Measurements from ENCODE around the gene TERB2. TPM values are rescaled to one million over a fixed set of nuclear protein-coding genes. Genes with fewer than 3 reads are reported as not detected.
"Not testable (repeated sequence)": the region's sequence is repeated elsewhere in the genome, so short reads cannot be mapped to it uniquely, and the experiment has no call there.

The TERB2 gene
- total RNA-seq, 1 donor from 2014 or later: not detected

DNA sequence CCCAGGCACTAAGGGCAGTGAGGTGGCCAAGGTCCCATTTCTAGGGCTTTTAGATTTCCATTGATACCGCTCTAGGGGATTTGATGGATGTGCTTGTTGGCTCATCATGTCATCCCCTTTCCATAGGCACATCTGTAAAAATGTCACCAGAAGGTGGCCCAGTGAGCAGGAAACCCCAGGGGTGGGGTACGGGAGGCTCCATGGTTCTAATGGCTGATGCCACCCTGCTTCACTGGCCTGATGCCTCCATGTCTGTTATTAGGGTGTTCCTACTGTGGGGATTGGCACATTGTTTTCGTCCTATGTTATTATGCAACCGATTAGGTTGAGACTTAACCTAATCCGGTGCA lies 32.4 kb downstream of the TERB2 start:
- intact Hi-C loops (cut with DNase I); ATAC-seq; DNase-seq (ENCODE audit: missing footprints): not testable (repeated sequence)

DNA sequence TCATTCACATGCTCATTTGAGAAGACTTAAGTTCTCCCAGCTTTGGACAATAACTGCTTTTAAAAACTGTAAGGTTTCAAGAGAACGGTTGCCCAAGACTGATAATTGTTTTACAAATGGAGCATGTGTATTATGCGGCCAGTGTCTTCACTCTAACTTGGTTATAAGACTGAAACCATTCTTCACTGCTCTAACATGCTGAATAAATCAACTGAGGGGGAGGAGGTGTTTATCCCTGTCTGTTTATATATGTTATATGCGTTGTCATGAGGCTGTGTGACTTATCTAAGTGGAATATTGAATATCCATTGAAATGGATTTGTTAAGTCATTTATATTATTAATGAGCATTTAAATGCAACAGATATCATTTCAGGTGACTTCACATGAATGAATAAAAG lies 41.1 kb downstream of the TERB2 start:
- ATAC-seq; DNase-seq (ENCODE audit: missing footprints); intact Hi-C loops (cut with DNase I): not testable (repeated sequence)

DNA sequence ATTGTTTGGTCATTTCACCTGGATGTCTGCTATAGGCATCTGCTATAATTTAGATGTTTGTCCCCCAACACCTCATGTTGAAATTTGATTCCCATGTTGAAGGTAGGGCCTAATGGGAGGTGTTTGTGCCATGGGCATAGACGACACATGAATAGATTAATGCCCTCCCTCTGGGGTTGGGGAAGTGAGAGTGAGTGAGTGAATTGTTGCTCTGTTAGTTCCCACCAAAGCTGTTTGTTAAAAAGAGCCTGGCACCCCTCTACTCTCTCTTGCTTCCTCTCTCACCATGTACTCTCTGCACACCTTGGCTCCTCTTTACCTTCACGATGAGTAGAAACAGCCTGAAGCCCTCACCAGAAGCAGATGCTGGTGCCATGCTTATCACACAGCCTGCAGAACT lies 42.6 kb downstream of the TERB2 start:
- no peak for DNase-seq (ENCODE audit: missing footprints)
- intact Hi-C loops (cut with DNase I): no loop called here
- no peak for ATAC-seq

DNA sequence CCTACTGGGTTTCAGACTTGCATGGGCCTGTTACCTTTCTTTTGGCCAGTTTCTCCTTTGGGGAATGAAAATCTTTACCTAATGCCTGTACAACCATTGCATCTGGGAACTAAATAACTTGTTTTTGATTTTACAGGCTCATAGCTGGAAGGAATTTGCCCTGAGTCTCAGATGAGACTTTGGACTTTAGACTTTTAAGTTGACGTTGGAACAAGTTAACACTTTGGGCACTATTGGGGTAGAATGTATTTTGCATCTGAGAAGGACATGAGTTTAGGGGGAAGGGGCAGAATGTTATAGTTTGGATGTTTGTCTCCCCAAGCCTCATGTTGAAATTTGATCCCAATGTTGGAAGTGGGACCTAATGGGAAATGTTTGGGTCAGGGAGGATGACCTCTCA lies 44.7 kb downstream of the TERB2 start:
- ATAC-seq; DNase-seq (ENCODE audit: missing footprints); intact Hi-C loops (cut with DNase I): not testable (repeated sequence)

DNA sequence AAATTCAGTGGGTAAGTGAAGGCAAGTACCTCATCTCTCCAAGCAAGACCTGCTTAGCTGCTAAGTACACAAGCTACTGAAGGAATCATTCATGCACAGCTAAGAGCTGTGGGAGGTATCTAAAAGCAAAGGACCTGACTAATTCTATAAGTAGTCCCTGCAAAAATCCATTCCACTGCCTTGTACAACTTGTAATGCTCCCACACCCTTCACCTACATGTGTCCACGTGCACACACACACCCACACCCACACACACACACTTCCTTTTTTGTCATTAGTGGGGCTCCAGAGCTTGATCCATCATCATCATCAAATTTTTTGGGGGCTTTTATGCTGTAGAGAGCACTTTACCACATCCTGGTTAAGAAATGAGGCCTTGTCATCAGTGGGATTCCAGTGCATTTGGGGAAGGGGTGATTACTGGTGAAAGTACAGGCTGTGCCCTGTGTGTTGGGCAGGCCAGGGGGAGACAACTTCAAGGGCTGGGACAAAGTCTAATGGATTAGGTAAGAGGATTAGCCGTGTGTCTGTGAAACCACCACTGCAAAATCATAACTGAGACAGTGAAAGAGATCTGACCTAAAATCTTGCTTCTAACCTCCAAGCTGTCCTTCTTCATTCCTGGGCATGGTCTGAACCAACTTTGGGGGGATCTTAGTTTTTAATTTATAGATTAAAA lies 47.4 kb downstream of the TERB2 start:
- ATAC-seq; DNase-seq (ENCODE audit: missing footprints); intact Hi-C loops (cut with DNase I): not testable (repeated sequence)

DNA sequence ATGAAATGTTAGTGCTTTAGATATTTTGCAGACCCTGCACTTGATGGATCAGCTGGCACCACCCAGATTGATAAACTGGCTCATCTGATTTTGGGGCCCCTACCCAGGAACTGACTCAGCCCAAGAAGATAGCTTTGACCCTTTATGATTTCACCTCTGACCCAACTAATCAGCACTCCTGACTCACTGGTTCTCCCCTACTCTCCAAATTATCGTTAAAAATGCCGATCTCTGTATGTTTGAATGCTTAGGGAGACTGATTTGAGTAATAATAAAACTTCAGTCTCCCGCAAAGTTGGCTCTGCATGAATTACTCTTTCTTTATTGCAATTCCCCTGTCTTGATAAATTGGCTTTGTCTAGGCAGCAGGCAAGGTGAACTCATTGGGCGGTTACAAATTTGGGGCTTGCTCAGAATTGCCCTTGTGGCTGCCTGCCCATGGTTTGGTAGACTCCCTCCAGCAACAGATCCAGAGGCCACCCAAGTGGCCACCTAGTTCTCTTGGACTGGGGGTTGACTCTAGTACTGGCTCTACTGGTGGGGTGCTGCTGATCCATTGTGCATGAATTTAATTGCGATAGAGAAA lies 48.2 kb downstream of the TERB2 start:
- intact Hi-C loops (cut with DNase I); ATAC-seq; DNase-seq (ENCODE audit: missing footprints): not testable (repeated sequence)

DNA sequence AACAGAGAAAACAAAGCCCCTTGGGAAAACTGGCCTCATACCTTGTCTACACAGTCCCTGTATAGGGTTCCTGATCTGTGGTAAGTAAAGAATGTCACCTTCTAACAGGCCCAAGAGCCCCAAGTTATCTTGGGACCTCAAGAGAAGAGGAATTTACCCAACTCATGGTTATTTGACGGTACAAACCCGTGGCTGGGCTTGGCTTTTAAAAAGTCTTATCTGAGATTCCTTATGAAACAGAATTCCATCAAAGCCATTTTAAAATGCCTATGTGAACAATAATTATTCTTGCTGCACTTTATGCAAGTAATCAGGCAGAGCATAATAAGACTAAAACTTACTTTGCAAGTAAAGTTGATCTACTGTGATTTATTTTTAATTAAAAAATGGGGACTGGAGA lies 52.6 kb downstream of the TERB2 start:
- ATAC-seq: no peak
- intact Hi-C loops (cut with DNase I): no loop called here
- DNase-seq (ENCODE audit: missing footprints): no peak

DNA sequence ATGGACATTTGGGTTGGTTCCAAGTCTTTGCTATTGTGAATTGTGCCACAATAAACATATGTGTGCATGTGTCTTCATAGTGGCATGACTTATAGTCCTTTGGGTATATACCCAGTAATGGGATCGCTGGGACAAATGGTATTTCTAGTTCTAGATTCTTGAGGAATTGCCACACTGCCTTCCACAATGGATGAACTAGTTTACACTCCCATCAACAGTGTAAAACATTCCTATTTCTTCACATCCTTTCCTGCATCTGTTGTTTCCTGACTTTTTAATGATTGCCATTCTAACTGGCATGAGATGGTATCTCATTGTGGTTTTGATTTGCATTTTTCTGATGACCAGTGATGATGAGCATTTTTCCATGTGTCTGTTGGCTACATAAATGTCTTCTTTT lies 58.6 kb downstream of the TERB2 start:
- DNase-seq (ENCODE audit: missing footprints); intact Hi-C loops (cut with DNase I); ATAC-seq: not testable (repeated sequence)

DNA sequence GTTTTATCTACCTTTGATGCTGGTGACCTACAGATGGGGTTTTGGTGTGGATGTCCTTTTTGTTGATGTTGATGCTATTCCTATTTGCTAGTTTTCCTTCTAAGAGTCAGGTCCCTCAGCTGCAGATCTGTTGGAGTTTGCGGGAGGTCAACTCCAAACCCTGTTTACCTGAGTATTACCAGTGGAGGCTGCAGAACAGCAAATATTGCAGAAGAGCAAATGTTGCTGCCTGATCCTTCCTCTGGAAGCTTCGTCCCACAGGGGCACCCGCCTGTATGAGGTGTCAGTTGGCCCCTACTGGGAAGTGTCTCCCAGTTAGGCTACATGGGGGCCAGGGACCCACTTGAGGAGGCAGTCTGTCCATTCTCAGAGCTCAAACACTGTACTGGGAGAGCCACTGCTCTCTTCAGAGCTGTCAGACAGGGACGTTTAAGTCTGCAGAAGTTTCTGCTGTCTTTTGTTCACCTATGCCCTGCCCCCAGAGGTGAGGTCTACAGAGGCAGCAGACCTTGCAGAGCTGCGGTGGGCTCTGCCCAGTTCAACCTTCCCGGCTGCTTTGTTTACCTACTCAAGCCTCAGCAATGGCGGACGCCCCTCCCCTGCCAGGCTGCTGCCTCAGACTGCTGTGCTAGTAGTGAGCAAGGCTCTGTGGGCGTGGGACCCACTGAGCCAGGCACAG lies 63.9 kb downstream of the TERB2 start:
- intact Hi-C loops (cut with DNase I); ATAC-seq; DNase-seq (ENCODE audit: missing footprints): not testable (repeated sequence)

DNA sequence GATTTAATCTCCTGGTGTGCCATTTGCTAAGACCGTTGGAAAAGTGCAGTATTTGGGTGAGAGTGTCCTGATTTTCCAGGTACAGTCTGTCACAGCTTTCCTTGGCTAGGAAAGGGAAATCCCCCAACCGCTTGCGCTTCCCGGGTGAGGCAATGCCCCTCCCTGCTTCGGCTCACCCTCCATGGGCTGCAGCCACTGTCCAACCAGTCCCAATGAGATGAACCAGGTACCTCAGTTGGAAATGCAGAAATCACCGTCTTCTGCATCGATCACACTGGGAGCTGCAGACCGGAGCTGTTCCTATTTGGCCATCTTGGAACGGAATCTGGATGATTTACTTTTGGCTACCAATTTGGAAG lies 64.4 kb downstream of the TERB2 start:
- DNase-seq (ENCODE audit: missing footprints); intact Hi-C loops (cut with DNase I); ATAC-seq: not testable (repeated sequence)

DNA sequence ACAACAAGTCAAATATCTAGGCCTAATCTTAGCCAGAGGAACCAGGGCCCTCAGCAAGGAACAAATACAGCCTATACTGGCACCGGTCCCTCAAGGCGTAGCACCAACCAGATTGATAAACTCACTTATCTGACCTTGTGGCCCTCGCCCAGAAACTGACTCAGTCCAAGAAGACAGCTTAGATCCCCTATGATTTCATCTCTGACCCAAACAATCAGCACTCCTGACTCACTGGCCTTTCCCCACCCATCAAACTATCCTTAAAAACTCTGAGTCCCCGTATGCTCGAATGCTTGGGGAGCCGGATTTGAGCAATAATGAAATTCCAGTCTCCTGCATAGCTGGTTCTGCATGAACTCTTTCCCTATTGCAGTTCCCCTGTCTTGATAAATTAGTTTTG lies 64.9 kb downstream of the TERB2 start:
- DNase-seq (ENCODE audit: missing footprints) (no peak), ATAC-seq (no peak)
- intact Hi-C loops (cut with DNase I): no loop called here

DNA sequence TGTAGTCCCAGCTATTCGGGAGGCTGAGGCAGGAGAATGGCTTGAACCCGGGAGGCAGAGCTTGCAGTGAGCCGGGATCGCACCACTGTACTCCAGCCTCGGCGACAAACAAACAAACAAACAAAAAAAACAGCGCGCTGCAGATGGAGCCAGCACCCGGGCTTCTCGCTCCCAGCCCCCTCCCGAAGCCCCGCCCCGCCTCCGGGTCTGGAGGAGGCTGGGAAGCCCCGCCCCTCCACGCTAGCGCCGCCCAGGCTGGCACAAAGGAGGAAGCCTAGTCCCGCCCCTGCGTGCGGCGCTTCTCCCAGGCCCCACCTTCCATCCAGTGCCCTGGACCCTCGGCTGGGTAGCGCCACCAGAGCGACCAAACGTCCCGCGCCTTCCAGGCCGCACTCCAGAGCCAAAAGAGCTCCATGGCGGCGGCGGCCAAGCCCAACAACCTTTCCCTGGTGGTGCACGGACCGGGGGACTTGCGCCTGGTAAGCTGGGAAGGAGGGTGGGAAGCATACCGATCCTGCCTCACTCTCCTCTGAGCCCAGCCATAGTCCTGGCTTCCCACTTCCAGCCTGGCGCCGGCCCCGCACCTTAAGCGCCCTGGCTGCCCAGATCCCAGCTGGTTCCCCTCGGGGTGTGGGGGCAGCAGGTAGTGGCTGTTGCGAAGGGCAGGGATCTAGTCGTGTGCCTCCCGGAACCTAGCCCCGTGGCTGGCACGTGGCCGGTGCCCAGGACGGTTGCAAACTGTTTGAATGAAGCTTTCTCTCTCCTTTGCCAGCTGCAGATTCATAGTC lies 66.6 kb downstream of the TERB2 start, which contains the start of gene SORD:
Gene SORD, plus strand, starts transcription at position 325 of the 788 bp plus-strand sequence. Its CDS starts 89 bp downstream, at position 414.
- intact Hi-C loops (cut with DNase I): no loop called here
- peak; percentile 98 for DNase-seq (ENCODE audit: missing footprints)
- peak; percentile 100 for ATAC-seq

DNA sequence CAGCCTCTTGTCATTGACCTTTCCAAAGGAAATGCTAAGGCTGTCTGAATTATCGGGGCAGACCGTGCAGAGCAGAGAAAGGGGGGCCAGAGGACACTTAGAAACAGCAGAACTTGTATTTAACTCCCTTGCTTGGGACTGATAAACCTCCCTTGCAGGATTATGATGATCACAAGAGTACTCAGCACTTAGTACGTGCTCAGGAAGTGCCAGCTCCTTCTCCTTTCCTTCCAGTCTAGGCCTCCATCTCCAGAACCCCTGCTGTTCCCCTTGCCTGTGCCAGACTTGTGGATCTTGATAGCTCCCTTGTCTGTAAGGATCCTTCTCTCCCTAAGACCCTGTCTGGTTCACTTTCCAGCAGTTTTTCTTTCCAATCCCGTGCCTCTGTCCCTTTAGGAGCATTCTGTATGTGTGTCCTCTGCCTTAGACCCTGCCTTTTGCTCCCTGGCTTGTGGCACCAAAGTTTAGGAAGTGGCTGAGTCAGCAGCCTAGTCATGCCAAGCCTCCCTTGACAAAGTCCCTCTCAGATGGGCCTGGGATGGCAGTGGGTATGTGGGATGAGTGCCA lies 67.3 kb downstream of the TERB2 start:
- intact Hi-C loops (cut with DNase I): no loop called here
- no peak for DNase-seq (ENCODE audit: missing footprints)
- ATAC-seq: peak; percentile 30

DNA sequence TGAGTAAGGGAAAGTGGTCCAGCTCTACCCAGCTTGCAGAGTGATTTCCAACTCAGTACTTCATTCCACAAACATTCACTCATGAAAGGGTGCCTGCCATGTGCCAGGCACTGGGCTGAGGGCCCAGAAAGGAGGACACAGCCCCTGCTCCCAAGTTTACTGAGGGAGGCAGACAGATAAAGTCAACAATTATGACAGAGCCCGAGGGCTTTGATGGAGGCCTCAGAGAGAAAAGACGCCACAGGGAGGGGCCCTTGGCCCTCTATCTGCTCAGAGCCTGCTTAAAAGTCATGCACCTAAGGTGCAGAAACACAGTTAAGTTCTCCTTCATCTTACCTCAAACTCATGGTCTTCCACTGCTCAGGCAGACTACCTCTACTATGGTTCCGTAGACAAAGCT lies 68.2 kb downstream of the TERB2 start:
- intact Hi-C loops (cut with DNase I); DNase-seq (ENCODE audit: missing footprints); ATAC-seq: not testable (repeated sequence)

DNA sequence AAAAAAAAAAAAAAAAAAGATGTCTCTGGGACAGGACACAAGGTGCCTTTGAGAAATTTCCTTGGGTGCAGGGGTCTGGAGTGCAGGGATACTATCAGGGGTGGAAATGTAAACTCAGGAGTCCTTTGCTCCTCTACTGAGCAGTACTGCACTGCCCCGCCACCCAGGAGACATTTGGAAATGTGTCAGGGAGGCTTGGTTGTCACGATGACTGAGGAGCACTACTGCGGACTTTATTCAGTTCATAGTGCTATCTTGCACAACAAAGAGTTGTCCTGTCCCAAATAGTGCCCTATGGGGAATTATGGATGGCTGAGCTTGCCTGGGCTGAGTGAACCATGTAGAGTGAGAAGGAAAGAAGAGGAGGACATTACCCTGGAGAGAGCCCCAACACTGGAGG lies 69.1 kb downstream of the TERB2 start:
- ATAC-seq; DNase-seq (ENCODE audit: missing footprints); intact Hi-C loops (cut with DNase I): not testable (repeated sequence)

DNA sequence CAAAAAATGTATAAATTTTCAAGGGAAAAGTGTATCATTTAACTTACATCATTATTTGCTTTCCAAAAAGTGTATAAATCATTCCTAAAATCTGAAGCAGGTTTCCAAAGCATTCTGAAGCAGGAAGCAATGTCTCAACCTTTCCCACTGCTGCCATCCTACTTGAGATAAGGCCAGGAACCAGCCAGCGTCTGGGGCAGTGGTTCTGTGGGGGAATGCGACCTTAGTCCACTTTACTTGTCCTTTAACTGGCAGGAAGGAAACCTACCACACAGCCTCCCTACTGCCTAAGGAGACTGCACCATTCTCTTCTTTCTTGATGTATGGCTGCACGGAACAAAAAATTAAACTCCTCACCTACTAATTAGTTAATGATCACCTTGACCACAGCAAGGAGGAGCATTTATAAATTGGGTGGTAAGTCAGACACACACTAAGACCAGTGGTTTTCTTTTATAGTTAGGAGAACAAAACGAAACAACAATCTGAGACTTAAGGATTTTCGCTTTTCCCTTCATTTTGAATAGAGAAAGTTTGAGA lies 70.2 kb downstream of the TERB2 start:
- ATAC-seq: no peak
- intact Hi-C loops (cut with DNase I): no loop called here
- DNase-seq (ENCODE audit: missing footprints): no peak

DNA sequence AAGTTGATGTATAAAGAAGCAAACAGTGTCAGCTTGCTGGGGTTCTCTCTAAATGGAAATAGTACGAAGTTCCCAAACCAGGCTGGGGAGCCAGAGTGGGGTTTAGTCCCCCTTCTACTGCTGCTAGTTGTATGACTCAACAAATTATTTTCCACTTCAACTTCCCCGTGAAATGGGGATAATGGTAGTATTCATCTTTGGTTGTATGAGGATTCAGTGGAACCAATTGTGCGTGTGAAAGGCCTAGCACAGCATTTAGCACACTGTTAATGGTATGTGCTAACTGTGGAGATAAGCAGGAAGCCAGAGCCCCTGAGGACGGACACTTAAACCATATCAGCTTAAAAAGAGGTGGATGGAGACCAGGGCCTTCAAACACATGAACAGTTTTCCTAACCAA lies 70.7 kb downstream of the TERB2 start:
- no peak for DNase-seq (ENCODE audit: missing footprints)
- intact Hi-C loops (cut with DNase I): no loop called here

More for the DNA sequence above, 70.7 kb downstream of the TERB2 start:
- ATAC-seq: no peak

Measured in Right ventricle myocardium inferior (tissue), 1 donor.